SK-N-SH (cell line): ENCODE measurements around the gene CANT1. TPM values are rescaled to one million over a fixed set of nuclear protein-coding genes. Genes with fewer than 3 reads are reported as not detected.

Experiments
- CTCF ChIA-PET: fragments of 300-600, 350-600 bp; formaldehyde crosslinking; extraction: SDS; loops from one replicate; lab custom pipeline; 2021; lab: Yijun Ruan, JAX
- POLR2A ChIA-PET: fragments of 350-600 bp; sonication (Branson Sonifier 250); formaldehyde crosslinking; extraction: SDS; loops from one replicate; lab custom pipeline; 2020; ENCODE audit warnings: antibody characterized with exemption, inconsistent platforms; lab: Yijun Ruan, JAX
- DNase-seq: peaks from one replicate; pipeline ENCODE4 v3.0.0; 2012
- H2AFZ ChIP-seq: fragments of 200-600 bp; sonication (generic); 2 replicates; pipeline ENCODE4 v1.8.1; 2016; ENCODE audit warnings: antibody characterized with exemption, mild to moderate bottlenecking, low read depth
- H3F3A ChIP-seq: fragments of 200-600 bp; sonication (generic); replicated peaks from 2 replicates; pipeline ENCODE3; 2016; ENCODE audit warnings: antibody characterized with exemption, mild to moderate bottlenecking; ENCODE audit not compliant: insufficient read depth
- H3K27ac ChIP-seq, 2 experiments: fragments of 200-500 bp in 1 of 2; fragments of 200-600 bp in 1 of 2; sonication (Bioruptor generic) in 1 of 2; sonication (generic), shearing (Covaris generic) in 1 of 2; 2 replicates each; pipeline versions ENCODE4 v1.5.1 to v1.6.1; 2014 to 2016; ENCODE audit warnings: low read depth in 2 of 2, inconsistent platforms in 1 of 2, low read length in 1 of 2, mild to moderate bottlenecking in 1 of 2, mixed read lengths in 1 of 2
- H3K27me3 ChIP-seq: fragments of 200-600 bp; sonication (generic), shearing (Covaris generic); 2 replicates; pipeline ENCODE4 v1.6.1; 2016; ENCODE audit warnings: mixed run types; ENCODE audit not compliant: insufficient read depth
- H3K36me3 ChIP-seq, 2 experiments: fragments of 200-500 bp in 1 of 2; fragments of 200-600 bp in 1 of 2; sonication (Bioruptor generic) in 1 of 2; sonication (generic) in 1 of 2; replicated peaks in 1 of 2; 2 replicates each; pipeline versions ENCODE3 to v1.5.1; 2014 to 2016; ENCODE audit warnings: low read length in 1 of 2, mild to moderate bottlenecking in 1 of 2; ENCODE audit not compliant: insufficient read depth in 2 of 2, control insufficient read depth in 1 of 2
- H3K4me1 ChIP-seq, 2 experiments: fragments of 200-500 bp in 1 of 2; fragments of 200-600 bp in 1 of 2; sonication (Bioruptor generic) in 1 of 2; sonication (generic), shearing (Covaris generic) in 1 of 2; 2 replicates each; pipeline versions ENCODE4 v1.5.1 to v1.6.1; 2014 to 2016; ENCODE audit warnings: low read depth in 1 of 2, low read length in 1 of 2, mixed run types in 1 of 2; ENCODE audit not compliant: insufficient read depth in 2 of 2, control insufficient read depth in 1 of 2
- H3K4me2 ChIP-seq: fragments of 200-600 bp; sonication (generic), shearing (Covaris generic); 2 replicates; pipeline ENCODE4 v1.6.1; 2017; ENCODE audit warnings: mixed run types
- H3K4me3 ChIP-seq, 2 experiments: fragments of 200-500 bp in 1 of 2; fragments of 200-600 bp in 1 of 2; sonication (Bioruptor generic) in 1 of 2; sonication (generic), shearing (Covaris generic) in 1 of 2; 2 replicates each; pipeline versions ENCODE4 v1.5.1 to v1.8.1; 2014 to 2016; ENCODE audit warnings: low read depth in 2 of 2, inconsistent platforms in 1 of 2, low read length in 1 of 2, mild to moderate bottlenecking in 1 of 2, mixed read lengths in 1 of 2, moderate library complexity in 1 of 2
- H3K79me2 ChIP-seq: fragments of 200-600 bp; sonication (generic); 2 replicates; pipeline ENCODE4 v1.8.1; 2017; ENCODE audit warnings: mild to moderate bottlenecking; ENCODE audit not compliant: insufficient read depth
- H3K9ac ChIP-seq: fragments of 200-600 bp; sonication (generic); 2 replicates; pipeline ENCODE4 v1.6.1; 2017; ENCODE audit warnings: mixed run types
- H3K9me2 ChIP-seq: fragments of 200-600 bp; sonication (generic); 2 replicates; pipeline ENCODE4 v1.6.1; 2017; ENCODE audit warnings: mixed run types
- H3K9me3 ChIP-seq: fragments of 200-600 bp; sonication (generic); 2 replicates; pipeline ENCODE4 v1.6.1; 2017; ENCODE audit warnings: mixed run types, mild to moderate bottlenecking, moderate library complexity
- H4K20me1 ChIP-seq: fragments of 200-600 bp; sonication (generic); 2 replicates; pipeline ENCODE4 v1.6.1; 2017; ENCODE audit warnings: mild to moderate bottlenecking, mixed run types; ENCODE audit not compliant: insufficient read depth
- CHD2 ChIP-seq: fragments of 150-350 bp; IDR thresholded peaks from 2 replicates; pipeline ENCODE4 v1.6.1; 2018; ENCODE audit warnings: low read length; ENCODE audit not compliant: partially characterized antibody
- EP300 ChIP-seq, 2 experiments: IDR thresholded peaks; 2 replicates each; pipeline versions ENCODE4 v1.4.0 to v1.6.1; 2012; ENCODE audit warnings: borderline replicate concordance in 1 of 2, low read depth in 1 of 2, low read length in 1 of 2
- FOSL2 ChIP-seq: IDR thresholded peaks from 2 replicates; pipeline ENCODE4 v1.4.0; 2012; ENCODE audit warnings: low read depth, mild to moderate bottlenecking, moderate library complexity, borderline replicate concordance
- FOXJ3 ChIP-seq: sonication (generic); formaldehyde crosslinking; IDR thresholded peaks from 2 replicates; pipeline ENCODE4 v1.5.1; 2020; ENCODE audit warnings: mild to moderate bottlenecking, missing genetic modification reagents
- JUND ChIP-seq: IDR thresholded peaks from 2 replicates; pipeline ENCODE4 v1.4.0; 2012
- MAX ChIP-seq: IDR thresholded peaks from 2 replicates; pipeline ENCODE4 v1.4.0; 2012; ENCODE audit warnings: low read depth
- NFIC ChIP-seq: IDR thresholded peaks from 2 replicates; pipeline ENCODE4 v1.4.0; 2012; ENCODE audit warnings: borderline replicate concordance
- NRF1 ChIP-seq: IDR thresholded peaks from 2 replicates; pipeline ENCODE4 v1.6.1; 2012; ENCODE audit warnings: low read depth, mild to moderate bottlenecking, low read length
- POLR2AphosphoS5 ChIP-seq: IDR thresholded peaks from 2 replicates; pipeline ENCODE4 v1.6.1; 2012; ENCODE audit warnings: low read depth, low read length
- RCOR1 ChIP-seq: fragments of 150-350 bp; IDR thresholded peaks from 2 replicates; pipeline ENCODE4 v1.6.1; 2017; ENCODE audit warnings: antibody characterized with exemption, low read length
- RXRA ChIP-seq: IDR thresholded peaks from 2 replicates; pipeline ENCODE4 v1.4.0; 2012; ENCODE audit warnings: low read depth, mild to moderate bottlenecking, borderline replicate concordance
- SIN3A ChIP-seq: IDR thresholded peaks from 2 replicates; pipeline ENCODE4 v1.6.1; 2012; ENCODE audit warnings: low read depth, mild to moderate bottlenecking, low read length, moderate library complexity, borderline replicate concordance
- SMC3 ChIP-seq: IDR thresholded peaks from 2 replicates; pipeline ENCODE4 v1.6.1; 2012; ENCODE audit warnings: low read depth, low read length, improper control_type of control experiment
- TCF12 ChIP-seq: IDR thresholded peaks from 2 replicates; pipeline ENCODE4 v1.4.0; 2012
- TEAD4 ChIP-seq: IDR thresholded peaks from 2 replicates; pipeline ENCODE4 v1.4.0; 2012; ENCODE audit warnings: mild to moderate bottlenecking, borderline replicate concordance; ENCODE audit not compliant: insufficient read depth
- USF2 ChIP-seq: fragments of 150-350 bp; IDR thresholded peaks from 2 replicates; pipeline ENCODE4 v1.6.1; 2017; ENCODE audit warnings: antibody characterized with exemption, low read length, low read depth, borderline replicate concordance
- ZBTB33 ChIP-seq: IDR thresholded peaks from 2 replicates; pipeline ENCODE4 v1.4.0; 2012; ENCODE audit warnings: low read depth, borderline replicate concordance
- WGBS: methylation state at CpG from one replicate; pipeline ENCODE4 v1.1.6; 2017; ENCODE audit warnings: low lambda C conversion rate; 5-methylcytosine and 5-hydroxymethylcytosine counted together
- polyA plus RNA-seq, 3 experiments: library from polyadenylated mRNA; depleted of rRNA; stranded (reverse); fragments of >200 nt; gene quantifications; 2 replicates each; pipeline ENCODE4 v1.2.3, GENCODE V29; 2012
- TF ChIP-seq, protein P1 (sequence below): IDR thresholded peaks from 2 replicates; pipeline ENCODE4 v1.4.0; 2012; ENCODE audit warnings: low read depth, borderline replicate concordance

CANT1 gene
- polyA plus RNA-seq, 1 of the 3 experiments (the other 2 are of a cell fraction), result 87.4 TPM

DNA sequence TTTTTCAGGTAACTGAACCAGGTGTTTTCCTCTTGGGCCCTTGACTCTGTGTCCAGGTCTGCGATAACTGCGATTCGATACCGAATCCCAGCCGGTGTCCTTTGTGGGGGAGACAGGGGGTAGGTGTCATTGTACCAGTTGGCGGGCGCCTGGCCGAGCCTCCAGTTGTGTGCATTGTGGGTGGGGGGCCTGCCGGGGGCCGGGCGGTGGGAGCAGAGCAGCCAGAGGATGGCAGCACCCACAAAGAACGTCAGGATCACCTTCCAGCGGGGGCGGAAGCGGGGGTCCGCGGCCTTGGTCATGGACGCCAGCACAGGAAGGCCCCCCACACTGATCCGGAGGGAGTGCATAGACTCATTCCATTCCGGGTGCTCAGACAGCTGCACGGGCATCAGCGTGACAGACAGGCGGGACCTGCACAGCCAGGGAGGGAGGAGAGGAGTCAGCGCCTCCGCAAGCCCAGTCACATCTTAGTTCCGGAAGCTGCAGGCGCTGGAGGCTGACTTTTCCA is 12.3 kb downstream of the CANT1 start:
- H3K79me2 ChIP-seq, result peaks cover 67% of the 10 kb centered on the region
- H3K4me2 ChIP-seq, result no peak overlapping the region
- no peaks in the 10 kb centered on the region for H3K27me3 ChIP-seq
- peaks cover 5% of the 10 kb centered on the region for H3F3A ChIP-seq
- no peak for TF ChIP-seq USF2
- no peak for TF ChIP-seq FOXJ3 (CRISPR knock-in tag)
- TF ChIP-seq TEAD4, result no peak
- TF ChIP-seq SMC3, result no peak
- no peak for TF ChIP-seq FOSL2
- no peak for TF ChIP-seq ZBTB33
- no peak for TF ChIP-seq NFIC
- TF ChIP-seq POLR2AphosphoS5, result no peak
- TF ChIP-seq RCOR1, result no peak
- TF ChIP-seq EP300 (IDR thresholded peaks at IDR 0.05; ENCODE audit: borderline replicate concordance in 1 of 2, low read depth in 1 of 2, low read length in 1 of 2), result no peak
- TF ChIP-seq CHD2, result no peak
- no peak for TF ChIP-seq MAX
- TF ChIP-seq NRF1, result no peak
- TF ChIP-seq RXRA, result no peak
- TF ChIP-seq JUND, result no peak
- no peak for TF ChIP-seq TCF12
- TF ChIP-seq SIN3A, result no peak
- TF ChIP-seq, protein P1, sequence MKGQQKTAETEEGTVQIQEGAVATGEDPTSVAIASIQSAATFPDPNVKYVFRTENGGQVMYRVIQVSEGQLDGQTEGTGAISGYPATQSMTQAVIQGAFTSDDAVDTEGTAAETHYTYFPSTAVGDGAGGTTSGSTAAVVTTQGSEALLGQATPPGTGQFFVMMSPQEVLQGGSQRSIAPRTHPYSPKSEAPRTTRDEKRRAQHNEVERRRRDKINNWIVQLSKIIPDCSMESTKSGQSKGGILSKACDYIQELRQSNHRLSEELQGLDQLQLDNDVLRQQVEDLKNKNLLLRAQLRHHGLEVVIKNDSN, result no peak
- no peaks in the 10 kb centered on the region for H3K9me3 ChIP-seq
- peaks cover 39 to 63% of the 10 kb centered on the region in 2 experiments for H3K36me3 ChIP-seq
- DNase-seq, result peak; percentile 45
- no peak overlapping the region for H3K9ac ChIP-seq
- H3K9me2 ChIP-seq, result no peaks in the 10 kb centered on the region
- ChIA-PET POLR2A (interaction anchor here (1.6 kb wide), 1 partner anchor 19 kb away, joined by 6 read pairs; no protein-coding TSS in a partner anchor), CTCF (interaction anchor here (0.8 to 11.1 kb wide), 10 partner anchors 10 to 396 kb away, joined by 3 to 133 read pairs (median 8); partner anchors contain the start of gene LGALS3BP)
- H3K27ac ChIP-seq, result peak overlapping the region in 1 of 2 experiments; percentile 86; a peak in 1 of 4 replicates
- no peak overlapping the region for H2AFZ ChIP-seq
- peaks cover 68% of the 10 kb centered on the region for H4K20me1 ChIP-seq
- WGBS, result 97% methylated on average over 23 of the region's 27 CpGs
- no peak overlapping the region for H3K4me3 ChIP-seq
- peaks cover 0 to 30% of the 10 kb centered on the region in 2 experiments; a peak in 1 of 4 replicates for H3K4me1 ChIP-seq
